NCI-H2227 treated with DMSO at 0.1 percent for 48 hours (cell line): ENCODE results near the gene MCRIP2.

Experiments
- DNase-seq: peaks from one replicate; lab custom pipeline; 2025; lab: John Stamatoyannopoulos, UW

MCRIP2 gene

DNA sequence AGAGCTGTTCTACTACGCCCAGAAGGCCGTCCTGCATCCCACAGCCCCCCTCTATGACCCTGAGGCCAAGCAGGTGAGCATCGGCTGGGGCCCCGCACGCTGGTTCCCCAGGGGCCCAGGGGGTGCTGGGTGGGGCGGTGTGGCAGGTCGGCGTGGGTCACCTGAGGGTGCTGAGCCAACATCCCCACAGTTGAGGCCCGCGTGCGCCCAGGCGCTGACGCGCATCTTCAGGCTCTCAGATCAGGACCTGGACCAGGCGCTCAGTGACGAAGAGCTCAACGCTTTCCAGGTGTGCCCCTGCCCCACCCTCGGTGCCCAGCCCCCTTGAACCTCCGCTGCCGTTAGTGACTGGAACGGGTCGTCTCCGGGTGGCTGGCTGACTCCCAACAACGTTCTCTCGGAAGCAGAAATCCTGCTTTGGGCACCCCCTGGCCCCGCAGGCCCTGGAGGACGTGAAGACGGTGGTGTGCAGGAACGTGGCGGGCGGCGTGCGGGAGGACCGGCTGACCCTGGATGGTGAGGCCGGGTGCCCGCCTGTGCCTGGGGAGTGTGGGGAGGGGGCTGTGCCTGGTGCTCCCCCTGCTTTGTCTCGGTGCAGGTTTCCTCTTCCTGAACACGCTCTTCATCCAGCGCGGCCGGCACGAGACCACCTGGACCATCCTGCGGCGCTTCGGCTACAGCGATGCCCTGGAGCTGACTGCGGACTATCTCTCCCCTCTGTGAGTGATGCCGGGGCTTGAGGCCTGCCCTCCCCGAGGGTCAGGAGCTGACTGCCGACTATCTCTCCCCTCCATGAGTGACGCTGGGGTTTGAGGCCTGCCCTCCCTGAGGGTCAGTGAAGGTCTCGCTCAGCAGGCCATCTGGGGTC is 29.1 kb downstream of the MCRIP2 start:
- no peak for DNase-seq

DNA sequence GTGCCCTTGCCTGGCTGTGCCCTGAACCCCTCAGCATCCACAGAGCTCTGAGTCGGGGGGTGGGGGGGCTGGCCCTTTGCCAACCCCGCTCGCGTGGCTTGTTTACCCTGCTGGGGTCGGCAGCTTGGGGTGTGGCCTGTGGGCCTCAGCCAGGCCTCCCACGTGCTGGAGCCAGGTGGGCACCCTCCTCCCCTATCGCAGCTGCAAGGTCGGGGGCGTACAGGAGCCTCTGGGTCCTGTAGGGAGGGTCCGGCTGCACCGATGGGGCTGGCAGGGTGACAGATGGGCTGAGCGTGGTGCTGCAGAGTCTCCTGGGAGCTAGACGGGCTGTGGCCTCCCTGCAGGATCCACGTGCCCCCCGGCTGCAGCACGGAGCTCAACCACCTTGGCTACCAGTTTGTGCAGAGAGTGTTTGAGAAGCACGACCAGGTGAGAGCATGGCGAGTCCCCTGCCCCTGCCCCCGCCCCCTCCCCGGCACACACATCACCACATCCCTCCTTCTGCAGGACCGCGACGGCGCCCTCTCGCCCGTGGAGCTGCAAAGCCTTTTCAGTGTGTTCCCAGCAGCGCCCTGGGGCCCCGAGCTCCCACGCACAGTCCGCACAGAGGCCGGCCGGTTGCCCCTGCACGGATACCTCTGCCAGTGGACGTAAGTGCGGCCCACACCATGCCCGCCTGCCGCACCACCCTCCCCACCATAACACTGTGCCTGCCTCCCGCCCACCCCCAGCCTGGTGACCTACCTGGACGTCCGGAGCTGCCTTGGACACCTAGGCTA is 29.9 kb downstream of the MCRIP2 start:
- no peak for DNase-seq

DNA sequence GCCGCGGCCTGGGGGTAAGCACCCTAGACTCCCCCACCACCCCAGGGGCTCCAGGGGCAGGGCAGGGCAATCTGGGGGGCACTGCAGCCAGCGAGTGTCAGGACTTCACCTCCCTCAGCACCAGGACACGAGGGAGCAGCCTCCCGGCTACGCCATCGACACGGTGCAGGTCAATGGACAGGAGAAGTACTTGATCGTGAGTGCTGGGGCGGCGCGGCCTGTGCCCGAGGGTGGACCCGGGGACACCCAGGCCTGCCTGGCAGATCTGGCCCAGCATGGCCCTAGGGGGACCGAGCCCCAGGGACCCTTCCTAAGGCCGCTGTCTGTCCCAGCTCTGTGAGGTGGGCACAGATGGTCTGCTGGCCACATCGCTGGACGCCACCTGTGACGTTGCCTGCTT is 30.7 kb downstream of the MCRIP2 start:
- DNase-seq: no peak

DNA sequence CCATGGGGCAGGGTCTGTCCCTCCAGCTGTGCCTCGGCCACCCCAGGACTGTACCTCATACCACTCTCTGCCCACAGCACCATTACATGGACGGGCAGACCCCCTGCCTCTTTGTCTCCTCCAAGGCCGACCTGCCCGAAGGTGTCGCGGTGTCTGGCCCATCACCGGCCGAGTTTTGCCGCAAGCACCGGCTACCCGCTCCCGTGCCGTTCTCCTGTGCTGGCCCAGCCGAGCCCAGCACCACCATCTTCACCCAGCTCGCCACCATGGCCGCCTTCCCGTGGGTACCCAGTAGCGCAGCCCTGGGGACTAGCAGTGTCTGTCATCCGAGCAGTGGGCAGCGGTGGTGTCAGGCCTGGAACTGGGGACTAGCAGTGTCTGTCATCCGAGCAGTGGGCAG is 31.2 kb downstream of the MCRIP2 start:
- no peak for DNase-seq

DNA sequence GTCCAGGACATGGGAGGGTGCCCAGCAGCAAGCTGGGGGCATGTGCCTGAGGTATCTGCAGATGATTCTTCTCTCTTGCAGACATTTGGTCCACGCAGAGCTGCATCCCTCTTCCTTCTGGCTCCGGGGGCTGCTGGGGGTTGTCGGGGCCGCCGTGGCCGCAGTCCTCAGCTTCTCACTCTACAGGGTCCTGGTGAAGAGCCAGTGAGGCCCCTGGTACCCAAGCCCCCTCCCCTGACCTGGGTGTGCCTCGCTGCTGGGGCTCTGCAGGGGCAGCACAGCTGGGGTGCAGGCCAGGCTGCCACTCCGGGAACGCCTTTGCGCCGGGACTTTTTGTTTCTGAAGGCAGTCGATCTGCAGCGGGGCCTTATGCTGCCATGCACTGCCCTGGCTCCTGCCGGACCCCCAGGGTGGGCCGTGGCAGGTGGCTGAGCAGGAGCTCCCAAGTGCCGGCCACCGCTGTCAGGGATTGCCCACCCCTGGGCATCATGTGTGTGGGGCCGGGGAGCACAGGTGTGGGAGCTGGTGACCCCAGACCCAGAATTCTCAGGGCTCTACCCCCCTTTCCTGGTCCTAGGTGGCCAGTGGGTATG is 31.9 kb downstream of the MCRIP2 start:
- no peak for DNase-seq

DNA sequence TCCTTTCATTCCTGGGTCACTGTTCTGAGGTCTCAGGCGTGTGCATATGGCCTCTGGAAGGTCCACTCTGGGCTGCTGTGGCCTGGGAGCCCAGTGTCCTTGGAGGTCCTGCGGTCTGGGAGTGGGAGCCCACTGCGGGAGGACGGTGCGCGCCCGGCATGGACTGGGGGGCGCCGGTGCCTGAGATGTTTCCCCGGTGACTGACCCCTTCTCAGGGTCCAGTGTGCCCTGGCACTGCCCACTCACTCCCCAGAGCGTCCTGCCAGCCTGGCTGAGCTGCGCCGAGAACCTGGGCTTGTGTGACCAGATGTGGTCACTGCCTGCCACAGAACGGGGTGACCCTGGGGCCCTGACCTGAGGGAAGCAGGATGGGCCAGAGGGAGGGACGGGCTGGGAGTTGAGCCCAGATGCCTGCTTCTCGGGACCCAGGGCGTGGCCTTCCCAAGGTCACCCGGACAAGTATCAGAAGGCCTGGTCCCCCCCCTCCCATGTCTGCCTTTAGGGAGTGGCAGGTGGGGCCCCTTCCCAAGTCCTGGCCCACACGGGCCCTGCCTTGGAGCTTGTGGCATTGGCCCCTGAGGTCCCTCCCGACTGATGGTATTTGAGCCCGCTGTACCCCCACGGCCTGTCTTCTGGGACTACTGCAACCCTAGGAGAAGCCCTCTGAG is 32.7 kb downstream of the MCRIP2 start:
- DNase-seq: no peak

DNA sequence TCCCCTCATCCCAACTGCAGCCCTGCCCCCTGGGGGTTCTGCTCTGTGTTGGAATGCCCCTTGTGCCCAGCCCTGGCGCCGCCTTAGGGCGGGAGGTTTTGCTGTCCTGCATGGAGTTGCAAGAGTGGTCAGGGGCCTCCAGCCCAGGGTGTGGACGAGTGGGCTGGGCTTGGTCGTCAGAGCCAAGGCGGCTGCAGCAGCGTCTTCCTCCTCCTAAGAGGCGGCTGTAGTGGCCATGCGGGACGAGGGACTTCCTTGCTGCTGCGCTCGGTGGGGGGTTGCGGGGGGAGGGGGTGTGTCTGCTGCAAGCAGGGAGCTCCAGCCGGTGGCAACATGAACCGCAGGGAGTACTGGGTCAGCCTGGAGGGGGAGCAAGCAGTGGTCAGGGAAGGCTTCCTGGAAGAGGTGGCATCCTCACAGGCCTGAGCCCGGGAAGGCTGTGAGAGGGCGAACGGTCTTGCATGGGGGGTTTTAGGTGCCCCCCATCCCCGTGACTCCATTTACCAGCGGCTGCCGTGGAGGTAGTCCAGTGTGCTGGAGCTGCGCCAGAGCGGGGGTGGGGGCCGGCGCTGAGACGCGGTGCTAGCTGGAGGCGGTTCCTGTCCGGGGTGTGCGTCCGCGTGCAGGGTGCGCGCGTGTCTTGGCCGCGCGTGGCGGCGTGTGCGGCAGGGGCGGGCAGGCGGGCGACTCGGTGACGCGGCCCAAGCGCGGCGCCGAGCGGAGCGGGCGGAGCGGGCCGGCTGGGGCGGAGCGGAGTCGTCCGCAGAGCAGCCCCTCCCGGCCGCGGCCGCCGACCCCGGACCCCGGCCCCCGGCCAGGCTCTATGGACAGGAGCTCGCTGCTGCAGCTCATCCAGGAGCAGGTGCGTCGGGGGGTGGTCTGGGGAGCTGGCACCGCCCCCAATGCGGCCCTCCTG is 33.6 kb downstream of the MCRIP2 start, which contains the start of gene RHBDL1:
Gene RHBDL1 (plus strand): TSS at position 704 of the 916 bp plus-strand sequence. CDS start 120 bp downstream, at position 824.
- no peak for DNase-seq

DNA sequence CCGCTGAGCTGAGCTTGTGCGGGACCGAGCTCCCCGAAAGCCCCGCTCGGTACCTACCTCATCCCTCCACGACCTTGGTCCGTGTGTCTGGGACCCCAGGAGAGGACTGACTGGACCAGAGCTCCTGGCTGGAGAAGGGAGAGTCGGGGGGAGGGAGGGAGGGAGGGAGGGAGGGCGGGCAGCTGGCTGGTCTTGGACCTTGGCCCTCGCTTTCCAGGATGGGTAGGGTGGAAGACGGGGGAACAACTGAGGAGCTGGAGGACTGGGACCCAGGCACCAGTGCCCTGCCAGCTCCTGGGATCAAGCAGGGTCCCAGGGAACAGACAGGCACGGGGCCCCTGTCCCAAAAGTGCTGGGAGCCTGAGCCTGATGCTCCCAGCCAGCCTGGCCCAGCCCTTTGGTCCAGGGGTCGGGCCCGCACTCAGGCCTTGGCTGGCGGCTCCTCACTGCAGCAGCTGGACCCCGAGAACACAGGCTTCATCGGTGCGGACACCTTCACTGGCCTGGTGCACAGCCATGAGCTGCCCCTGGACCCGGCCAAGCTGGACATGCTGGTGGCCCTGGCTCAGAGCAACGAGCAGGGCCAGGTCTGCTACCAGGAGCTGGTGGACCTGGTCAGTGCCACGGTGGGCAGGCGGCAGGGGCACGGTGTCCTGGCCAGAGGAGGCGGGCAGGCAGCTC is 34.4 kb downstream of the MCRIP2 start:
- no peak for DNase-seq

DNA sequence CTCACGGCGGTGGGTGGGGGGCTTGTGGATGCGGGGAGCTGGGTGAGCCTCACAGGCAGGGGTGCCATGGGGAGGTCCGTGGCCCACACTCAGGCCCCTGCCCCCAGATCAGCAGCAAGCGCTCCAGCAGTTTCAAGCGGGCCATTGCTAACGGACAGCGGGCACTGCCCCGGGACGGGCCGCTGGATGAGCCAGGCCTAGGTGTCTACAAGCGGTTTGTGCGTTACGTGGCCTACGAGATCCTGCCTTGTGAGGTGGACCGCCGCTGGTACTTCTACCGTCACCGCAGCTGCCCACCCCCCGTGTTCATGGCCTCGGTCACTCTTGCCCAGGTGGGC is 34.9 kb downstream of the MCRIP2 start:
- DNase-seq: no peak

DNA sequence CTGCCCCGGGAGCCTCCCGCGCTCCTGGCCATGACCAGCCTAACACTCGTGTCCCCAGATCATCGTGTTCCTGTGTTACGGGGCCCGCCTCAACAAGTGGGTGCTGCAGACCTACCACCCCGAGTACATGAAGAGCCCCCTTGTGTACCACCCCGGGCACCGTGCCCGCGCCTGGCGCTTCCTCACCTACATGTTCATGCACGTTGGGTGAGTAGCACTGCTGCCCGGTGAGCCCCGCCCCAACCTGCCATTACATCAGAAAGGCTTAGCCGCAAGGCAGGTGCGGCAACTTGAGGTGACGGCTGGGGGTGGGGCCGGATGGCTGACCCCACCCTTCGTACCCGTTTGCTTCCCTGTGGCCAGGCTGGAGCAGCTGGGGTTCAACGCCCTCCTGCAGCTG is 35.3 kb downstream of the MCRIP2 start:
- no peak for DNase-seq

DNA sequence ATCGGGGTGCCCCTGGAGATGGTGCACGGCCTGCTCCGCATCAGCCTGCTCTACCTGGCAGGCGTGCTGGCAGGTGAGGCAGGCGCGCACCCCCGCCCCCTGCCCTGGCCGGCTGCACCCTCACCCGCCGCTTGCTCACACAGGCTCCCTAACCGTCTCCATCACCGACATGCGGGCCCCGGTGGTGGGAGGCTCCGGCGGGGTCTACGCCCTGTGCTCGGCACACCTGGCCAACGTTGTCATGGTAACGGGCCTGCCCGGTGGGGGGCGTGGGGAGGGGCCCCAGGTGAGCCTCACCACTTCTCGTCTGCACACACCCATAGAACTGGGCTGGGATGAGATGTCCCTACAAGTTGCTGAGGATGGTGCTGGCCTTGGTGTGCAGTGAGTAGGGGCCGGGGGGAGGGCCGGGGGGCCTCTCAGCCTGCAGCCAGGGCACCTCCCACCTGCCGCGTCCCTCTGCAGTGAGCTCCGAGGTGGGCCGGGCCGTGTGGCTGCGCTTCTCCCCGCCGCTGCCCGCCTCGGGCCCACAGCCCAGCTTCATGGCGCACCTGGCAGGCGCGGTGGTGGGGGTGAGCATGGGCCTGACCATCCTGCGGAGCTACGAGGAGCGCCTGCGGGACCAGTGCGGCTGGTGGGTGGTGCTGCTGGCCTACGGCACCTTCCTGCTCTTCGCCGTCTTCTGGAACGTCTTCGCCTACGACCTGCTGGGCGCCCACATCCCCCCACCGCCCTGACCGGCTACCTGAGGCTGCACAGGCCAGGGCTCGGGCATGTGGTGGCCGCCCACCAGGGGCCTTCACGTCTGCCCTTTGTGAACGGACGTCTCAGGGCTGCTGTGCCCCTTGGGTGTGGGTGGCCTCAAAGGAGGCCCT is 35.9 kb downstream of the MCRIP2 start:
- no peak for DNase-seq

DNA sequence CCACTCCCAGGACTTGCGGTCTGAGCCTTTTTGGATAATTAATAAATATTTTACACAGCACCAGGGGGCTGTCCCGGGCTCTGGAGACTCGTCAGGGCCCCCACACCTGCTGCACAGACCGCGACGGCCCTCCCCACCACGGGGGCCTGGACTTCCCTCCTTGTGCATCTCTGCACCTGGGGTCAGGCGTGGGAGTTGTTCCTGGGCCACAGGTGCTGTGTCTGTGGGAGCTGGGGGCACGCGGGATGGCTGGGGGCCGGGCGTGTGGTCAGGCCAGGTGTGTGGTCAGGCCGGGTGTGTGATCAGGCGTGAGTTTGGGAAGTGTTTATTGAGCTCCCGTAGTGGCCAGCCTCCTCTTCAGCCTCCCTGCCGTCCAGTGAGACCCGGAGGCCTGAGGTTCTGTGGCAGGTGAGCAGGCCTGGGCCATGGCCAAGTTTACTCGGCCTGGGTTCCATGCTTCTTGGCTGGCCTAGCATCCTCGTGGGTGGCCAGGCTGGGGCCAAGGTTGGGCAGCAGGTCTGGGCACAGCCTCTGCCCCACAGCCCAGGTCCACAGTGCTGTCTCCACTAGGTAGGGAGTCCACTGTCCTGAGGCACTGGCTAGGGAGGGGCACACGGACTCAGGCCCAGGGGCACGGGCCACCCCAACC is 36.7 kb downstream of the MCRIP2 start:
- no peak for DNase-seq

DNA sequence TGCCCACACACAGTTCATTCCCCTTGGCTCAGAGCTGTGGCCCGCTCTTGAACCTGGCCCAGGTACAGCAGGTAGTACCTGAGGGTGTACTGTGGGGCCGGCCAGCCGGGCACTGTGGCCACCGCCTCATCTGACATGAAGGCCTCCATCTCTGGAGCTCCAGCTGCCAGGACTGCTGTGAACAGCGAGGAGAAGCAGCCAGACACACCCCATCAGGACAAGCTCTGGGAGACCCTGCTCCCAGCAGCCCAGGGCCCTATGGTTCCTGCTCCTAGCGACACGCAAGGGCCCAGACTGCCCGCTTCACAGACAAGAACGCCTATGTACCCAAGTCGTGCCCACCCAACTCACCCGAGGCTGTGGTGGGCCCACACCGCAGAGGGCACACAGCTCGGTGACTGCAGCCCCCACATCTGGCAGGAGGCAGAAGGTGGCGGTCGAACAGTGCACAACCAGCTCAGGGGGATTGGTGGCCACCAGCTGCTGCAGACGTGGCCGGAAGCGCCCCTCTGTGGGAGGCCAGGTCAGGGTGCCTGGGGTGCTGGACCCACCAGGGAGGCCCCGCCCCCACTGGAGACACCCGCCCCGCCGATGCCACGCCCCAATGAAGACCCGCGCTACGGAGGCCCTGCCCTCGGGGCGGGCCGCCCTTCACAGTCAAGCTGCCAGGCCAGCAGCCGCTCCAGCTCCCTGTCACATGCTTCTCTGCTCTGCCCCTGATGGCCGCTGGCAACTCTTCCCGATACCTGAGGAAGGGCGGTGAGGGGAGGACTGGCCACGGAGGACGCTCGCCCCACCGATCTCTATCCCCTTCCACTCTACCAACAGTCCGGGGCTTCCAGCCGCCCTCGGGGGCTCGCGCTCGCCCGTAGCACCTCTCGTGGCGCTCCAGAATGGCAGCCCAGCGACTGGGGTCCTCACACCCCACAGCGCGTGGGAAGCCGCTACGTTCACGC is 37.5 kb downstream of the MCRIP2 start:
- DNase-seq: peak; percentile 86

DNA sequence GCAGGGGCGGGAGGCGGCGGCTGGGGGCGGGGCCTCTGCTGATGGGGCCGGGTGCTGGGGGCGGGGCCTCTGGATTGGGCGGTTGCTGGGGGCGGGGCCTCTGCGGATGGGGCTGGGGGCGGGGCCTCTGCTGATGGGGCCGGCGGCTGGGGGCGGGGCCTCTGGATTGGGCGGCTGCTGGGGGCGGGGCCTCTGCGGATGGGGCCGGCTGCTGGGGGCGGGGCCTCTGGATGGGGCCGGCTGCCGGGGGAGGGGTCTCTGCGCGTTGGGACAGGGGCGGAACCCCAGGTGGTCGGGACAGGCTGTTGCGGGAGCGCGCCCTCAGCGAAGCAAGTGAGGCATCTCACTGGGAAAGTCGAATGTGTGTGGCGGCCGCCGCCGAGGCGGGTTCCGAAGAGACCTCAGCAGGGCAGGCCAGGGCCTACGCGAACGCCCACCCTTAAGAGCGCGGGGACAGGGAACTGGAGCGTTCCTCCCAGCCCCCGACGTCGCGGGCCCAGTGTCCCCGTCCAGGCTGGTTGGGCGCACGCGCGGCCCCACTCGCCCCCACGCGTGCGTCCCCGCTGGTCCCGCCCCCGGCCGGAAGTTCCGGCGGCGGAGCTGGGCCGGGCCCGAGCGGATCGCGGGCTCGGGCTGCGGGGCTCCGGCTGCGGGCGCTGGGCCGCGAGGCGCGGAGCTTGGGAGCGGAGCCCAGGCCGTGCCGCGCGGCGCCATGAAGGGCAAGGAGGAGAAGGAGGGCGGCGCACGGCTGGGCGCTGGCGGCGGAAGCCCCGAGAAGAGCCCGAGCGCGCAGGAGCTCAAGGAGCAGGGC is 38.4 kb downstream of the MCRIP2 start, which contains the start of gene STUB1:
Gene STUB1 (plus strand): TSS at position 597 of the 811 bp plus-strand sequence. CDS start 116 bp downstream, at position 713.
- DNase-seq: peak; percentile 87

DNA sequence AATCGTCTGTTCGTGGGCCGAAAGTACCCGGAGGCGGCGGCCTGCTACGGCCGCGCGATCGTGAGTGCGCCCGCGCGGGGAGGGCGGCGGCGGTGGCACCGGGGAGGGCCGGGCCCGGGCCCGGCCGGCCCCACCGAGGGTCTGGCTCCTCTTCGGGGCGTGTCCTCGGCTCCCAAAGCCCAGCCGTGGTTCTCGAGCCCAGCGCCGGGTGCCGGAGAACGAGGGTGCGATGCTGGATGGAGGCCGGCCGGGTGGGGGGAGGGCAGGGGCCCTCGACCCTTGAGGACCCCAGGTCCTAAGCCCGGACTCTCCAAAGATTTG is 39.0 kb downstream of the MCRIP2 start:
- DNase-seq: no peak

DNA sequence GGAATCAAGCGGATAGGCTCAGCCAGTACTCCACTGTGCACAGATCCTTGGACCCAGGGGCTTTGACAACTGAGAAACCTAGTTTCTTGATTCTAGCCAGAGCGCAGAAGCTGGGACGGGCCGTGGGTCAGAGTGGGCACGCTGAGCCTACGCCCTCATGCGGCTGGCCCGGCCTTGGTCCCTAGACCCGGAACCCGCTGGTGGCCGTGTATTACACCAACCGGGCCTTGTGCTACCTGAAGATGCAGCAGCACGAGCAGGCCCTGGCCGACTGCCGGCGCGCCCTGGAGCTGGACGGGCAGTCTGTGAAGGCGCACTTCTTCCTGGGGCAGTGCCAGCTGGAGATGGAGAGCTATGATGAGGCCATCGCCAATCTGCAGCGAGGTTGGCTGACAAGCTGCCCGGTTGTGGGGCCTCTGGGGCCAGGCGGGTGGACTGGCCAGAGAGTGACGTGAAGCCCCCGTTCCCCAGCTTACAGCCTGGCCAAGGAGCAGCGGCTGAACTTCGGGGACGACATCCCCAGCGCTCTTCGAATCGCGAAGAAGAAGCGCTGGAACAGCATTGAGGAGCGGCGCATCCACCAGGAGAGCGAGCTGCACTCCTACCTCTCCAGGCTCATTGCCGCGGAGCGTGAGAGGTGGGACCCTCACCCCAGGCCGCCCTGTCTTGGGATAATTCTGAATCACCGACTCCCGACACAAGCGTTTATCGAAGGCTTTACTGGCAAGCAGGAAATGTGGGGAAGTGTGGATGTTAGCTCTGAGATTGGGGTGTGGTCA is 39.5 kb downstream of the MCRIP2 start:
- no peak for DNase-seq
